Measurements from ENCODE around the gene PLXNA3.

PLXNA3 gene

GRCh38 chrX:154468217-154468616, 10.1 kb downstream of the PLXNA3 start:
- in situ Hi-C loops (cut with HindIII; ENCODE audit: low sequenced_read_pairs): no loop called here
- TF ChIP-seq, protein P1, sequence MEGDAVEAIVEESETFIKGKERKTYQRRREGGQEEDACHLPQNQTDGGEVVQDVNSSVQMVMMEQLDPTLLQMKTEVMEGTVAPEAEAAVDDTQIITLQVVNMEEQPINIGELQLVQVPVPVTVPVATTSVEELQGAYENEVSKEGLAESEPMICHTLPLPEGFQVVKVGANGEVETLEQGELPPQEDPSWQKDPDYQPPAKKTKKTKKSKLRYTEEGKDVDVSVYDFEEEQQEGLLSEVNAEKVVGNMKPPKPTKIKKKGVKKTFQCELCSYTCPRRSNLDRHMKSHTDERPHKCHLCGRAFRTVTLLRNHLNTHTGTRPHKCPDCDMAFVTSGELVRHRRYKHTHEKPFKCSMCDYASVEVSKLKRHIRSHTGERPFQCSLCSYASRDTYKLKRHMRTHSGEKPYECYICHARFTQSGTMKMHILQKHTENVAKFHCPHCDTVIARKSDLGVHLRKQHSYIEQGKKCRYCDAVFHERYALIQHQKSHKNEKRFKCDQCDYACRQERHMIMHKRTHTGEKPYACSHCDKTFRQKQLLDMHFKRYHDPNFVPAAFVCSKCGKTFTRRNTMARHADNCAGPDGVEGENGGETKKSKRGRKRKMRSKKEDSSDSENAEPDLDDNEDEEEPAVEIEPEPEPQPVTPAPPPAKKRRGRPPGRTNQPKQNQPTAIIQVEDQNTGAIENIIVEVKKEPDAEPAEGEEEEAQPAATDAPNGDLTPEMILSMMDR (IDR thresholded peaks at IDR 0.05; ENCODE audit: low read depth, low read length, missing control alignments): no peak

DNA sequence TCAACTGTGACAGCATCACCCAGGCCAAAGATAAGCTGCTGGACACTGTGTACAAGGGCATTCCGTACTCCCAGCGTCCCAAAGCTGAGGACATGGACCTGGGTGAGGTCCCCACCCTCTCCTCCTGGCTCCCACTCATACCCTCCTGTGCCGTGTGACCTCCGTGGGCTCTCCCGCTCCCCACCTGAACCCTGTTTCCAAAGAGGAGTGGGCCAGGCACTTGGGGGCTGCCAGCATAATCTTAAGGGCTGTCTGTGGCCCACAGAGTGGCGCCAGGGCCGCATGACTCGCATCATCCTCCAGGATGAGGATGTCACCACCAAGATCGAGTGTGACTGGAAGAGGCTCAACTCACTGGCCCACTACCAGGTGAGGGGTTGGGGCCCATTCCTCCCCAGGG, 11.0 kb downstream of the PLXNA3 start:
- in situ Hi-C loops (cut with HindIII; ENCODE audit: low sequenced_read_pairs): no loop called here

More at GRCh38 chrX:154468217-154468616, 10.1 kb downstream of the PLXNA3 start:
- H3K4me3 ChIP-seq (ENCODE audit: low read depth, low read length): no peak overlapping the region
- no peak for DNase-seq (ENCODE audit: low read depth)

GRCh38 chrX:154469880-154470279, 11.8 kb downstream of the PLXNA3 start:
- no peak overlapping the region for H3K4me3 ChIP-seq (ENCODE audit: low read depth, low read length)
- DNase-seq (ENCODE audit: low read depth): no peak
- in situ Hi-C loops (cut with HindIII; ENCODE audit: low sequenced_read_pairs): no loop called here
- TF ChIP-seq, protein P1 (IDR thresholded peaks at IDR 0.05; ENCODE audit: low read depth, low read length, missing control alignments): no peak

More for the DNA sequence above, 11.0 kb downstream of the PLXNA3 start:
- H3K4me3 ChIP-seq (ENCODE audit: low read depth, low read length): no peak overlapping the region
- TF ChIP-seq, protein P1 (IDR thresholded peaks at IDR 0.05; ENCODE audit: low read depth, low read length, missing control alignments): no peak
- no peak for DNase-seq (ENCODE audit: low read depth)

DNA sequence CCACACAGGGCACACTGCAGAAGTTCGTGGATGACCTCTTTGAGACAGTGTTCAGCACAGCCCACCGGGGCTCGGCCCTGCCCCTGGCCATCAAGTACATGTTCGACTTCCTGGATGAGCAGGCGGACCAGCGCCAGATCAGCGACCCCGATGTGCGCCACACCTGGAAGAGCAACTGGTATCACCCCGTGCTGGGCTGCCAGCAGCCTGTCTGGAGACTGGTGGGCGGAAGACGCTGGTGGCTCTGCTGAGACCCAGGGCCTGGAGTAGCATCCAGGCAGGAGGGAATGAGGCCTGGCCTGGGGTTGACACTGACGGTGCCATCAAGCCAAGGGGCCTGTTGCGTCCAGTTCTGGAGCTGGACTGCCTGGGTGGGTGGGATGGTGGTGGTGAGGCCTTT, 12.4 kb downstream of the PLXNA3 start:
- no peak for DNase-seq (ENCODE audit: low read depth)
- TF ChIP-seq, protein P1 (IDR thresholded peaks at IDR 0.05; ENCODE audit: low read depth, low read length, missing control alignments): no peak
- in situ Hi-C loops (cut with HindIII; ENCODE audit: low sequenced_read_pairs): no loop called here

DNA sequence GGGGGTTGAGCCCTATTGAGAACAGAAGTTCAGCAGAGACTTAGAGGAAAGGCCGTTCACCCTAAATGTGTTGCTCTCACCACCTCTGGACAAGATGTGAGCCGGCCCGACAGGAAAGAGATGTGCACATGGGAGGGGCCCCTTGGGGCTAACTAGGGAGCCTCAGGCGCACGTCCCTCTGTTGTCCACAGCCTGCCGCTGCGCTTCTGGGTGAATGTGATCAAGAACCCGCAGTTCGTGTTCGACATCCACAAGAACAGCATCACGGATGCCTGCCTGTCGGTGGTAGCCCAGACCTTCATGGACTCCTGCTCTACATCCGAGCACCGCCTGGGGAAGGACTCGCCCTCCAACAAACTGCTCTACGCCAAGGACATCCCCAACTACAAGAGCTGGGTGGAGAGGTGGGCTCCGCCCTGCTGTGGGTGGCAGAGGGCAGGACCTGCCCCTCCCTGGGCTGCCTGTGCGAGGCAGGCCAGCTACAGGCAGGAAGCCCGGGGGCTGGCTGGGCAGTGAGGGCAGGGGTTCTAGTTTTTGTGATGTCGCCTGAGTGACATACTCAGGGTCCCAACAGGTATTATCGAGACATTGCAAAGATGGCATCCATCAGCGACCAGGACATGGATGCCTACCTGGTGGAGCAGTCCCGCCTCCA, 13.0 kb downstream of the PLXNA3 start:
- TF ChIP-seq, protein P1 (IDR thresholded peaks at IDR 0.05; ENCODE audit: low read depth, low read length, missing control alignments): no peak
- in situ Hi-C loops (cut with HindIII; ENCODE audit: low sequenced_read_pairs): no loop called here
- H3K4me3 ChIP-seq (ENCODE audit: low read depth, low read length): no peak overlapping the region
- no peak for DNase-seq (ENCODE audit: low read depth)

More for the DNA sequence above, 12.4 kb downstream of the PLXNA3 start:
- no peak overlapping the region for H3K4me3 ChIP-seq (ENCODE audit: low read depth, low read length)

DNA sequence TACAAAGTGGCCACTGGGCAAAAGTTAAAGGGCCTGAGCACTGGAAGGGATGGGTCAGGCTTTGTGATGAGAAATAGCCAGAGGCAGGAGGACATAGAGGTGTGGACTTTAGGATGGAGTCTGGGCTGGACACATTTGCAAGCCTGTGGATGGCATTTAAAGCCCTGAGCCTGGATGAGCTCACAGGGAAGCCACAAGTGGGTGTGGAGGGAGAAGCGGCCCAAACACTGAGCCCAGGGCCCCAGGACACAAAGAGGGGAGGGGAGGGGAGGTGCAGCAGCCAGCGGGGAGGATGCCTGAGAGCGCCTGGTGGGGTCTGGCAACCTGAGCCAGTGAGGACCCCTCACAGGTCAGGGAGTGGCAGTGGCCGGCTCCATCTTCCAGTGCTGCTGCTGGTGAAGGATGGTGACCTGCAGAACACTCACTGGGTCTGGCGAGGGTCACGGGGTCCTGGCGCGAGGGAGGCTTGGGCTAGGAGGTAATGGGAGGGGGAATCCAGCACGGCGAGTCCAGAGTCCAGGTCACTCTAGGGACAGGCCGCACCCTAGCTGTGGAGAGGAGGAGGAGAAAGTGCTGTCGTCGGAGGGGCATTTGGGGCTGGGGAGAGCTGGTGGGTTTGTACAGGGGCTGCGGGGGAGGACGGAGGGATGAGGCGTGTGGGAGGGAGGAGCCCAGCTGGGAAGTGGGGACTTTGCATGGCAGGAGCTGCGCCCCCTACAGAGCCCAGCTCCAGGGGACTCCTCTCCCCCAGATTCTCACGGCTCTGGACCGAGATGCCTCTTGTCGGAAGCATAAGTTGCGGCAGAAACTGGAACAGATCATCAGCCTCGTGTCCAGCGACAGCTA, 14.0 kb downstream of the PLXNA3 start:
- TF ChIP-seq, protein P1 (IDR thresholded peaks at IDR 0.05; ENCODE audit: low read depth, low read length, missing control alignments): no peak
- DNase-seq (ENCODE audit: low read depth): no peak
- in situ Hi-C loops (cut with HindIII; ENCODE audit: low sequenced_read_pairs): no loop called here
- H3K4me3 ChIP-seq (ENCODE audit: low read depth, low read length): no peak overlapping the region
